Right lobe of liver (tissue), 4 donors: ENCODE data around the gene SHLD1.

Source experiments
- POLR2A ChIP-seq: fragments of 450-650 bp; IDR thresholded peaks from one replicate; pipeline ENCODE4 v1.6.1; 2017; ENCODE audit warnings: antibody characterized with exemption, mild to moderate bottlenecking
- TF ChIP-seq, protein P1 (sequence below), 4 donors: fragments of 200-600 bp in 3 of 4; fragments of 450-650 bp in 1 of 4; IDR thresholded peaks; one replicate each; pipeline versions ENCODE4 v1.5.1 to v1.8.0; 2016 to 2022; ENCODE audit warnings: antibody characterized with exemption in 4 of 4, mild to moderate bottlenecking in 2 of 4
- donor health status: DM: no; HTN: no; CAD: no.
- donor health status: DM: no; HTN: no; CAD: no.
- donor health status: DM: no; HTN: yes; CAD: no.

DNA sequence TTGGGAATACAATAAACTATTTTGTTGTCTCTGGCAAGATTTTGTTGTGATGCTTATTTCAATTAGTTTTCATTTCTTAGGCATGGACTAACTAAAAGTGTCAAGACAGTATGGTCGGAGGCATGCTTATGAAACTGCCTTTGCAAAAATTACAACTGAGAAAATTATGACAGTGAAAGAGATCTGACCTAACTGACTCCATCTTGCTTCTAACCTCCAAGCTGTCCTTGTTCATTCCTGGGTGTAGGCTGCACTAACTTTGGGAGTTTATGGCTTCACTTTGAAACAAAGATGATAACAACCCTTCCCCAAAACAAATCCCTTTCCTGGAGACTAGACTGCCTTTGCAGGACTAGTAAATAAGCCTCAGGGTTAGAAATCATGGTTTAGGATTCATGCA lies 4.1 kb upstream of the SHLD1 start:
- TF ChIP-seq, protein P1, sequence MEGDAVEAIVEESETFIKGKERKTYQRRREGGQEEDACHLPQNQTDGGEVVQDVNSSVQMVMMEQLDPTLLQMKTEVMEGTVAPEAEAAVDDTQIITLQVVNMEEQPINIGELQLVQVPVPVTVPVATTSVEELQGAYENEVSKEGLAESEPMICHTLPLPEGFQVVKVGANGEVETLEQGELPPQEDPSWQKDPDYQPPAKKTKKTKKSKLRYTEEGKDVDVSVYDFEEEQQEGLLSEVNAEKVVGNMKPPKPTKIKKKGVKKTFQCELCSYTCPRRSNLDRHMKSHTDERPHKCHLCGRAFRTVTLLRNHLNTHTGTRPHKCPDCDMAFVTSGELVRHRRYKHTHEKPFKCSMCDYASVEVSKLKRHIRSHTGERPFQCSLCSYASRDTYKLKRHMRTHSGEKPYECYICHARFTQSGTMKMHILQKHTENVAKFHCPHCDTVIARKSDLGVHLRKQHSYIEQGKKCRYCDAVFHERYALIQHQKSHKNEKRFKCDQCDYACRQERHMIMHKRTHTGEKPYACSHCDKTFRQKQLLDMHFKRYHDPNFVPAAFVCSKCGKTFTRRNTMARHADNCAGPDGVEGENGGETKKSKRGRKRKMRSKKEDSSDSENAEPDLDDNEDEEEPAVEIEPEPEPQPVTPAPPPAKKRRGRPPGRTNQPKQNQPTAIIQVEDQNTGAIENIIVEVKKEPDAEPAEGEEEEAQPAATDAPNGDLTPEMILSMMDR (IDR thresholded peaks at IDR 0.05): no peak
- TF ChIP-seq POLR2A: no peak
